Measurements from ENCODE around the gene CCL8.

CCL8 gene

GRCh38 chr17:34366529-34367107 is 47.4 kb downstream of the CCL8 start:
- DNase-seq (ENCODE audit: insufficient read length, low spot score) (no peak), FAIRE-seq (no peak)

- no peak for FAIRE-seq
Measured at GRCh38 chr17:34367486-34368195, 48.4 kb downstream of the CCL8 start.

GRCh38 chr17:34368196-34368945 is 49.1 kb downstream of the CCL8 start:
- DNase-seq (ENCODE audit: insufficient read length, low spot score): no peak
- FAIRE-seq: no peak

More at GRCh38 chr17:34367486-34368195, 48.4 kb downstream of the CCL8 start:
- DNase-seq (ENCODE audit: insufficient read length, low spot score): no peak

GRCh38 chr17:34368946-34369500 is 49.8 kb downstream of the CCL8 start:
- FAIRE-seq (no peak), DNase-seq (ENCODE audit: insufficient read length, low spot score) (no peak)

- DNase-seq (ENCODE audit: insufficient read length, low spot score) (no peak), FAIRE-seq (no peak)
Measured at GRCh38 chr17:34369571-34369970, 50.3 kb downstream of the CCL8 start.

- FAIRE-seq: no peak
- DNase-seq (ENCODE audit: insufficient read length, low spot score): no peak
Measured at GRCh38 chr17:34370376-34370996, 51.3 kb downstream of the CCL8 start.

- DNase-seq (ENCODE audit: insufficient read length, low spot score) (no peak), FAIRE-seq (no peak)
Measured at GRCh38 chr17:34370997-34371395, 51.8 kb downstream of the CCL8 start.
